ENCODE data around the gene RBM3. TPM values are rescaled to one million over a fixed set of nuclear protein-coding genes. Genes with fewer than 3 reads are reported as not detected.

RBM3 gene
- total RNA-seq, 2 experiments from 2014 or later, result 191 to 195 TPM

DNA sequence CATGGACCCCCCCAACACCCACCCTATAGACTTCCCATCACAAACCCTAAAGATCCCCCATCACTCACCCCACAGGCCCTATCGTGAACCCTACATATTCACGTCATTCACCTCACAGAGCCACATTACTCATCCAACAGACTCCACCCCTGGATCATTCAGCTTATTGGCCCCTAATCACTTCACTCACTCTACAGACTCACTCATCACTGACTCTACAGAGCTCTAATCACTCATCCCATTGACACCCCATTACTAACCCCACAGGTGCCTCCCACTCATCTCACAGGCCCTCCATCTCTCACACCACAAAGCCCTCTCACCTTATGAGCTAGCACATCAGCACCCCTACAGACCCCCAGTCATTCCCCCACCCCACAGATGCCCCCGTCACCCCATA is 41.1 kb upstream of the RBM3 start:
- no peak for ATAC-seq

DNA sequence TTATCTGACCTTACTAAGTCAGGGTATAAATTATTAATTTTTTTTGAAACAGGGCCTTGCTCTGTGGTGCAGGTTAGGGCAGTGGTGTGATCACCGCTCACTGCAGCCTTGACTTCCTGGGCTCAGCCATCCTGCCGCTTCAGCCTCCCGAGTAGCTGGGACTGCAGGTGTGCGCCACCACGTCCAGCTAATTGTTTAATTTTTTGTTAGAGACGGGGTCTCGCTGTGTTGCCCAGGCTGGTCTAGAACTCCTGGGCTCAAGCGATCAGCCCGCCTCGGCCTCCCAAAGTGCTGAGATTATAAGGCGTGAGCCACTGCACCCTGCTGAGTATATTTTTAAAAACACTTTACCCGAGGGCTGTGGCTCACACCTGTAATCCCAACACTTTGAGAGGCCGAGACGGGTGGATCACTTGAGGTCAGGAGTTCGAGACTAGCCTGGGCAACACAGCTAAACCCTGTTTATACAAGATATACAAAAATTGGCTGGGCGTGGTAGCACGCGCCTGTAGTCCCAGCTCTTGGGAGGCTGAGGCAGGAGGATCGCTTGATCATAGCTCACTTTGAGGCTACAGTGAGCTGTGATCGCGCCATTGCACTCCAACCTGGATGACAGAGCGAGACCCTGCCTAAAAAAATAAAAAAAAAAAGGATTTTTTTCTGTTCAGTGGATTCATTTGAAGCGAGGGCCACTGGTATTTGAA is 35.5 kb upstream of the RBM3 start:
- DNase-seq (no peak), ATAC-seq (no peak)
- intact Hi-C loops (cut with micrococcal nuclease), result loop anchor here (5.0 kb wide), 1 partner anchor 34 kb away; the partner anchor contains the start of gene RBM3
- H3K4me3 Mint-ChIP-seq, result peak overlapping the region; percentile 89
- H3K9me3 Mint-ChIP-seq, result no peaks in the 10 kb centered on the region
- H3K4me1 Mint-ChIP-seq (ENCODE audit: low read depth), result peaks cover 14% of the 10 kb centered on the region
- TF ChIP-seq, protein P1, sequence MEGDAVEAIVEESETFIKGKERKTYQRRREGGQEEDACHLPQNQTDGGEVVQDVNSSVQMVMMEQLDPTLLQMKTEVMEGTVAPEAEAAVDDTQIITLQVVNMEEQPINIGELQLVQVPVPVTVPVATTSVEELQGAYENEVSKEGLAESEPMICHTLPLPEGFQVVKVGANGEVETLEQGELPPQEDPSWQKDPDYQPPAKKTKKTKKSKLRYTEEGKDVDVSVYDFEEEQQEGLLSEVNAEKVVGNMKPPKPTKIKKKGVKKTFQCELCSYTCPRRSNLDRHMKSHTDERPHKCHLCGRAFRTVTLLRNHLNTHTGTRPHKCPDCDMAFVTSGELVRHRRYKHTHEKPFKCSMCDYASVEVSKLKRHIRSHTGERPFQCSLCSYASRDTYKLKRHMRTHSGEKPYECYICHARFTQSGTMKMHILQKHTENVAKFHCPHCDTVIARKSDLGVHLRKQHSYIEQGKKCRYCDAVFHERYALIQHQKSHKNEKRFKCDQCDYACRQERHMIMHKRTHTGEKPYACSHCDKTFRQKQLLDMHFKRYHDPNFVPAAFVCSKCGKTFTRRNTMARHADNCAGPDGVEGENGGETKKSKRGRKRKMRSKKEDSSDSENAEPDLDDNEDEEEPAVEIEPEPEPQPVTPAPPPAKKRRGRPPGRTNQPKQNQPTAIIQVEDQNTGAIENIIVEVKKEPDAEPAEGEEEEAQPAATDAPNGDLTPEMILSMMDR (IDR thresholded peaks at IDR 0.05), result no peak
- peaks cover 6% of the 10 kb centered on the region for H3K36me3 Mint-ChIP-seq (ENCODE audit: low read depth)
- ChIA-PET CTCF (interaction anchor here (1.2 kb wide), 1 partner anchor 11 kb away, joined by 4 read pairs; no protein-coding TSS in a partner anchor), POLR2A (interaction anchor here (0.6 to 3.4 kb wide), 10 partner anchors 9 to 376 kb away, joined by 3 to 17 read pairs (median 5); partner anchors contain the start of genes EBP and RBM3)
- H3K27ac Mint-ChIP-seq, result peak overlapping the region; percentile 98
- H3K27me3 Mint-ChIP-seq, result no peaks in the 10 kb centered on the region

More for the DNA sequence above, 41.1 kb upstream of the RBM3 start:
- H3K4me1 Mint-ChIP-seq (ENCODE audit: low read depth), result peaks cover 8% of the 10 kb centered on the region
- DNase-seq, result no peak
- ChIA-PET CTCF (no interaction called here), POLR2A (interaction anchor here (3.0 kb wide), 1 partner anchor 11 kb away, joined by 10 read pairs; the partner anchor contains the start of gene EBP)
- H3K4me3 Mint-ChIP-seq, result no peak overlapping the region
- H3K27ac Mint-ChIP-seq, result no peak overlapping the region
- TF ChIP-seq, protein P1 (IDR thresholded peaks at IDR 0.05), result no peak
- peaks cover 11% of the 10 kb centered on the region for H3K36me3 Mint-ChIP-seq (ENCODE audit: low read depth)
- H3K27me3 Mint-ChIP-seq, result no peaks in the 10 kb centered on the region
- intact Hi-C loops (cut with micrococcal nuclease), result no loop called here
- no peaks in the 10 kb centered on the region for H3K9me3 Mint-ChIP-seq

DNA sequence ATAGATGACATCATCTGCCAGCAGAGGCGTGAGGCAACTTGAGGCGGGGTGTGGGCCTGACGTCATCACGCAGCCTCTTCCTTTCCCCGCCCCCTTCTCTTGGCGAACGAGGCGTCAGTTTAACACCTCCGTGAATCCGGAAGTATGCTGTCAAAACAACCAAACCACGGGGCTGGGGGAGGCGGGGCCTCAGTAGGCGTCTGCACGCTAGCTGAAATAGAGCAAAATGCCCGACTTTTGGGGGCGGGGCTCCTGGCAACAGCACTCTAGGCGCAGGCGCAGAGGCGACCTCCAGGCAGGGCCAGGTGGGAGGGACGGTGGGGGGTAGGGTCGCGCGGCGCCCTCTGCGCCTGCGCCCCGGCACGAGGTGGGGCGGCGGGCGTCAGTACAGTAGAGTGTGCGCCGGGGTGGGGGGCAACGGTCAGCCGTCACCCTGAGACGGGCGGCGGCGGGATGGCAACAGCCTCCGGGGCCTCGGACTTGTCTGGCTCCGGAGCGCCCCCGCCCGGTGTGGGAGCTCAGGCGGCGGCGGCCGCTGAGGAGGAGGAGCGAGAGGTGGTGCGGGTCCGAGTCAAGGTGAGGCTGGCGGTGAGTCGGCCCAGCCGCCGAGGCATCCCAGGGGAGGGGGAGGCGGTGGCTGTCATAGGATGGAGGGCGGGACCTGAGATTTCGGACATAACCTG is 34.8 kb upstream of the RBM3 start, which contains the start of gene TBC1D25:
TSS of gene TBC1D25 (plus strand) at position 370 of the 683 bp plus-strand sequence. CDS start at position 454, 84 bp downstream.
- POLR2A ChIA-PET, result interaction anchor here (1.0 to 3.4 kb wide), 8 partner anchors 10 to 65 kb away, joined by 3 to 17 read pairs (median 8); partner anchors contain the start of genes EBP and RBM3
- intact Hi-C loops (cut with micrococcal nuclease), result loop anchor here (5.0 kb wide), 1 partner anchor 33 kb away; the partner anchor contains the start of gene RBM3
- no peaks in the 10 kb centered on the region for H3K27me3 Mint-ChIP-seq

DNA sequence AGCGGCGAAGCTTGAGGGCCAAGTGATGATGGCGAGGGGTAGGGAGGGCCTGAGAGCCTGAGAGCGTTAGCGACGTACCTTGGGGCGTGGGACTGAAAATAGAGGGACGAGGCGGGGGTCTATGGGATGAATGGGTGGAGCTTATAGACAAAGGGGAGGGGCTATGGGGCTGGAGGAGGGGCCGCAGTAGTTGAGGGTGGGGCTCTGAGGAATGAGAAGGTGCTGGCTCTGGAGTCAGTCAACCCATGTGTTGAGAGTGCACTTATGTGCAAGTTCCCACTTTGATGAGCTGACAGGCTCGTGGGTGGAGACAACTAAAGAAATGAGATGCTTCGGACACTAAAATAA is 34.3 kb upstream of the RBM3 start:
- ChIA-PET POLR2A (interaction anchor here (1.0 to 3.4 kb wide), 9 partner anchors 9 to 65 kb away, joined by 3 to 17 read pairs (median 7); partner anchors contain the start of genes EBP and RBM3), CTCF (interaction anchor here (0.9 kb wide), 1 partner anchor 30 kb away, joined by 3 read pairs; no protein-coding TSS in a partner anchor)
- H3K36me3 Mint-ChIP-seq (ENCODE audit: low read depth), result peaks cover 8% of the 10 kb centered on the region
- peak overlapping the region; percentile 89 for H3K4me3 Mint-ChIP-seq
- H3K27ac Mint-ChIP-seq, result peak overlapping the region; percentile 98
- peaks cover 16% of the 10 kb centered on the region for H3K4me1 Mint-ChIP-seq (ENCODE audit: low read depth)
- TF ChIP-seq, protein P1 (IDR thresholded peaks at IDR 0.05), result no peak
- DNase-seq (peak; percentile 63), ATAC-seq (peak; percentile 65)
- H3K27me3 Mint-ChIP-seq, result no peaks in the 10 kb centered on the region
- no peaks in the 10 kb centered on the region for H3K9me3 Mint-ChIP-seq
- intact Hi-C loops (cut with micrococcal nuclease), result no loop called here

More for the DNA sequence above, 34.8 kb upstream of the RBM3 start, which contains the start of gene TBC1D25:
- peaks cover 16% of the 10 kb centered on the region for H3K4me1 Mint-ChIP-seq (ENCODE audit: low read depth)
- H3K9me3 Mint-ChIP-seq, result no peaks in the 10 kb centered on the region
- peak within 1 kb of the TSS; percentile 98 for H3K27ac Mint-ChIP-seq
- CTCF ChIA-PET, result interaction anchor here (0.5 to 1.2 kb wide), 3 partner anchors 11 to 456 kb away, joined by 3 to 4 read pairs (median 3); no protein-coding TSS in a partner anchor
- peak; percentile 85 for ATAC-seq
- DNase-seq, result peak; percentile 99
- peaks cover 8% of the 10 kb centered on the region for H3K36me3 Mint-ChIP-seq (ENCODE audit: low read depth)
- TF ChIP-seq, protein P1 (IDR thresholded peaks at IDR 0.05), result no peak
- H3K4me3 Mint-ChIP-seq, result peak within 1 kb of the TSS; percentile 89
